Cardiac fibroblast (primary cell): Measurements from ENCODE around the gene DYNC1LI1.
"Not testable (repeated sequence)": the region's sequence is repeated elsewhere in the genome, so short reads cannot be mapped to it uniquely, and the experiment has no call there.

Experiments used
- DNase-seq, 2 donors: peaks; one replicate each; pipeline versions ENCODE4 v3.0.0 to v3.0.0-alpha.2; 2010; ENCODE audit warnings: low read depth in 2 of 2
- H3K4me3 ChIP-seq, 2 donors: replicated peaks in 1 of 2; 1 replicate in 1 of 2; 2 replicates in 1 of 2; pipeline ENCODE4 v1.5.1; 2011; ENCODE audit warnings: low read depth in 2 of 2, low read length in 2 of 2, mild to moderate bottlenecking in 2 of 2, moderate library complexity in 1 of 2
- TF ChIP-seq, protein P1 (sequence below): IDR thresholded peaks from one replicate; pipeline ENCODE4 v1.5.1; 2011; ENCODE audit warnings: low read depth, mild to moderate bottlenecking, low read length, inconsistent platforms

Gene DYNC1LI1

DNA sequence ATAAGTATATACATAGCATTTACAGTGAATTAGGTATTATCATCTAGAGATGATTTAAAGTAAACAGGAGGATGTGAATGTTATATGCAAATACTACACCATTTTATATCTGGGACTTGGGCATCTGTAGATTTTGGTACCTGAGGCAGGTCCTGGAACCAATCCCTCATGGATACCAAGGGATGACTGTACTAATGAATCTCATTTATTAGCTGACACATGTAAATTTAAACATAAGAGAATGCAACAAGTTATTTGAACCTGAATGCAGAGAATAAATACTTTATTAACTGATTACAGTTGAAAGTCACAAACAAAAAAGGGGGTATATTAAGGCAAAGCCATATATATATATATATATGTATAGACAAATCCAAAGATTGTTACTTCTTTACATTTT, 44.9 kb downstream of the DYNC1LI1 start:
- H3K4me3 ChIP-seq = no peak overlapping the region
- no peak for DNase-seq
- TF ChIP-seq, protein P1, sequence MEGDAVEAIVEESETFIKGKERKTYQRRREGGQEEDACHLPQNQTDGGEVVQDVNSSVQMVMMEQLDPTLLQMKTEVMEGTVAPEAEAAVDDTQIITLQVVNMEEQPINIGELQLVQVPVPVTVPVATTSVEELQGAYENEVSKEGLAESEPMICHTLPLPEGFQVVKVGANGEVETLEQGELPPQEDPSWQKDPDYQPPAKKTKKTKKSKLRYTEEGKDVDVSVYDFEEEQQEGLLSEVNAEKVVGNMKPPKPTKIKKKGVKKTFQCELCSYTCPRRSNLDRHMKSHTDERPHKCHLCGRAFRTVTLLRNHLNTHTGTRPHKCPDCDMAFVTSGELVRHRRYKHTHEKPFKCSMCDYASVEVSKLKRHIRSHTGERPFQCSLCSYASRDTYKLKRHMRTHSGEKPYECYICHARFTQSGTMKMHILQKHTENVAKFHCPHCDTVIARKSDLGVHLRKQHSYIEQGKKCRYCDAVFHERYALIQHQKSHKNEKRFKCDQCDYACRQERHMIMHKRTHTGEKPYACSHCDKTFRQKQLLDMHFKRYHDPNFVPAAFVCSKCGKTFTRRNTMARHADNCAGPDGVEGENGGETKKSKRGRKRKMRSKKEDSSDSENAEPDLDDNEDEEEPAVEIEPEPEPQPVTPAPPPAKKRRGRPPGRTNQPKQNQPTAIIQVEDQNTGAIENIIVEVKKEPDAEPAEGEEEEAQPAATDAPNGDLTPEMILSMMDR = no peak

DNA sequence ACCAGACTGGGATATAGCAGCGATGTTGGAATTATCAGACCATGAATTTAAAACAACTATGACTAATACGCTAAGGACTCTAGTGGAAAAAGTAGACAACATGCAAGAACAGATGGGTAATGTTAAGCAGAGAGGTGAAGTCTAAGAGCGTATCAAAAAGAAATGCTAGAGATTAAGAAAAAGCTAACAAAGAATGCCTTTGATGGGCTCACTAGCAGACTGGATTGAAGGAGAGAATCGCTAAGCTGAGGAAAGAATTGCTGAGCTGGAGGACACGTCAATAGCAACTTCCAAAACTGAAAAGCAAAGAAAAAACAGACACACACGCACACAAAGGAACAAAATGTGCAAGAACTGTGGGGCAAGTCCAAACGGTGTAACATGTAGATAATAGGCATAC, 48.0 kb downstream of the DYNC1LI1 start:
- no peak overlapping the region for H3K4me3 ChIP-seq
- TF ChIP-seq, protein P1 = no peak
- peak; percentile 45 to 67 for DNase-seq

- H3K4me3 ChIP-seq, DNase-seq: not testable (repeated sequence)
Measured at GRCh38 chr3:32518921-32519320, 51.7 kb downstream of the DYNC1LI1 start.

GRCh38 chr3:32516751-32517150, 53.9 kb downstream of the DYNC1LI1 start:
- H3K4me3 ChIP-seq = not testable (repeated sequence)

GRCh38 chr3:32511005-32511404, 59.7 kb downstream of the DYNC1LI1 start:
- H3K4me3 ChIP-seq = no peak overlapping the region
- TF ChIP-seq, protein P1 = no peak
- DNase-seq = no peak

More at GRCh38 chr3:32516751-32517150, 53.9 kb downstream of the DYNC1LI1 start:
- not testable (repeated sequence) for DNase-seq

GRCh38 chr3:32510075-32510724, 60.5 kb downstream of the DYNC1LI1 start:
- no peak overlapping the region for H3K4me3 ChIP-seq
- TF ChIP-seq, protein P1 = peak; percentile 64
- peak; percentile 81 to 83 for DNase-seq

DNA sequence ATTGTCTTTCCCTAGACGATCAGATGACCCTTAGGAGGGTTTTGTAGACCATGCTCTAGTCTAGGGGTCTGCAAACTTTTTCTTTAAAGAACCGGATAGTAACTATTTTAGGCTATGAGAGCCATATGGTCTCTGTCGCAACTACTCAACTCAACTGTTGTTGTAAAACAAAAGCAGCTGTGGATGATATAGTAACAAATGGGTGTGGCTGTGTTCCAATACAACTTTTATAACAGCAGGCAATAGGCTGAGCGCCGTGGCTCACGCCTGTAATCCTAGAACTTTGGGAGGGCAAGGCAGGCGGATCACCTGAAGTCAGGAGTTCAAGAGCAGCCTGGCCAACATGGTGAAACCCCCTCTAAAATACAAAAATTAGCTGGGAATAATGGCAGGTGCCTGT, 61.9 kb downstream of the DYNC1LI1 start:
- TF ChIP-seq, protein P1 = no peak
- DNase-seq = peak; percentile 39 to 69
- H3K4me3 ChIP-seq = no peak overlapping the region

DNA sequence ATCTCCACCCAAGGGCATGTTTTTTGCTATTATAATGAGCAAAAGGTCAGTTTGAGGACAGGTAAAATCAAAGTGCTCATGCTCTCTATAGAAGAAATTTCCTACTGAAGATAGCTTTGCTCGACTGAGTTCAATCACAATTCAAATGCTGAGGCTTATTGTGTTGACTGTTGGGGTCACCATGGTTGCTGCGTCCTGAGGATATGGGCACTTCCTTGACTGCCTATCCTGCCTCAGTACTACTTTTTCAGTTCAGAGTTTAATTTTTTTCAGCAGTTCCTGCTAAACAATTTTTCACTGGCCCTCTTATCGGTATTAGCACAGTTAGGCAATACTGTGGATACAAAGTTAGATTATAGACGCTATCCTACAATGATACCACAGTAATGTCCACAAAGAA, 64.2 kb downstream of the DYNC1LI1 start:
- TF ChIP-seq, protein P1 = no peak
- H3K4me3 ChIP-seq = no peak overlapping the region
- DNase-seq = no peak
